ENCODE measurements around the gene GJD4. TPM values are rescaled to one million over a fixed set of nuclear protein-coding genes. Genes with fewer than 3 reads are reported as not detected.

Gene GJD4
- total and polyA plus RNA-seq, 4 experiments from 2014 or later = 0.20 TPM; not detected in 3

- H3K4me1 Mint-ChIP-seq = peaks cover 9 to 47% (median 18%) of the 10 kb centered on the region in 4 donors
- no peaks in the 10 kb centered on the region for H3K9me3 Mint-ChIP-seq
- intact Hi-C loops (cut with micrococcal nuclease) = loop anchor here (2.0 kb wide), 1 partner anchor 515 kb away; the partner anchor contains the start of gene CREM
- peak in 1 of 5 donors; percentile 23 for DNase-seq
- H3K27me3 Mint-ChIP-seq = peaks cover 21 to 25% of the 10 kb centered on the region in 2 donors
- H3K36me3 ChIP-seq (ENCODE audit: insufficient read depth, low read length) = no peaks in the 10 kb centered on the region
- peaks cover 23% of the 10 kb centered on the region for H3K27me3 ChIP-seq (ENCODE audit: insufficient read depth, low read length)
- H3K4me3 ChIP-seq (ENCODE audit: low read length in 2 of 2) = peak overlapping the region in 1 of 2 donors; percentile 51
- H3K4me3 Mint-ChIP-seq = peak overlapping the region in 3 of 8 donors; percentile 85 to 92 (median 88)
- no peaks in the 10 kb centered on the region for H3K9me3 ChIP-seq (ENCODE audit: control insufficient read depth in 1 of 2, low read length in 2 of 2)
- H3K27ac ChIP-seq (ENCODE audit: low read depth, low read length) = no peak overlapping the region
- POLR2A ChIA-PET (ENCODE audit: partially characterized antibody) = no interaction called here
- H3K4me1 ChIP-seq (ENCODE audit: insufficient read depth, low read length) = peaks cover 34% of the 10 kb centered on the region
- peaks cover 0 to 5% of the 10 kb centered on the region in 2 donors for H3K36me3 Mint-ChIP-seq
- CTCF ChIA-PET (ENCODE audit: partially characterized antibody) = no interaction called here
- H3K27ac Mint-ChIP-seq = no peak overlapping the region
Measured at GRCh38 chr10:35641676-35642034, 36.5 kb downstream of the GJD4 start.

DNA sequence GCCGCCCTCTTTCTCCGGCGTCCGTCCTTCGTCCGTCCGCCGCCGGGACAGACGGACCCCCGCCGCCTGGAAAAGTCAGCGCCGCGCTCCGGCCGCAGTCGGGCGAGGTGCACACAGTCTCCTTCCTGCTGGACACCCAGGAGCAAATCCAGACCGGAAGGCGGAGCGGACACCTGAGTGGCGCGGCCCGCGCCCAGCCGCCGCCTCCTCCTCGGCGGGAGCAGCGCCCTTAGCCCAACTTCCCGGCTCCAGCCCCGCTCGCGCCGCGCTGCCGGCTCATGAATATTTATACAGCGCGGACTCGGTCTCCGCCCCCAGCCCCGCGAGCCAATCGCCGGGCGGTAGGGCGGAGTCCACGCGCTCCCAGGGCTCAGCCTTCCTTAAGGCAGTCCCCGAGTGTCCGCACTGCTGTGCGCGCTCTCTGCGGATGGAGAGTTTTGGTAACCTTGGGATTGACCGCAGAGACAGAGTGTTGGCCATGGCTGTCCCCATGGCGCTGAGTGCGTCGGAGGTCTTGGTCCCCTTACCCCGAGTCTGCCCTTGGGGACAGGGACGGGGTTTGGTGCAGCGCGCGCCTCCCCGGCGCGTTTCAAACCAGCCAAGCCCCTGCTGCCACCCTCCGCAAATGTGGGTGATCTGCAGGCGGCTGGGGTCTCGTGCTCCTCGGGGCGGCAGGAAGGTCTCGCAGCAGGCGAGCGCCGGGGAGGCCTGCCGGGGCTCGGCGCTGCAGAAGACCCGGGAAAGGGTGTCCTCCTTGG, 37.1 kb downstream of the GJD4 start, which contains the start of gene FZD8:
FZD8 (minus strand) TSS at position 262 of the 758 bp plus-strand sequence. CDS start 867 bp downstream, outside the sequence.
- H3K9me3 Mint-ChIP-seq = no peaks in the 10 kb centered on the region
- ChIA-PET POLR2A (ENCODE audit: partially characterized antibody) (no interaction called here), CTCF (ENCODE audit: partially characterized antibody) (no interaction called here)
- intact Hi-C loops (cut with micrococcal nuclease) = no loop called here
- Histone ChIP-seq H3K4me3 (ENCODE audit: low read length in 2 of 2) (peak within 1 kb of the TSS; percentile 51 to 53), H3K27me3 (ENCODE audit: insufficient read depth, low read length) (peaks cover 18% of the 10 kb centered on the region), H3K27ac (ENCODE audit: low read depth, low read length) (no peak within 1 kb of the TSS), H3K4me1 (ENCODE audit: insufficient read depth, low read length) (peaks cover 29% of the 10 kb centered on the region), H3K36me3 (ENCODE audit: insufficient read depth, low read length) (no peaks in the 10 kb centered on the region), H3K9me3 (ENCODE audit: control insufficient read depth in 1 of 2, low read length in 2 of 2) (no peaks in the 10 kb centered on the region)
- peaks cover 9 to 47% (median 18%) of the 10 kb centered on the region in 4 donors for H3K4me1 Mint-ChIP-seq
- H3K36me3 Mint-ChIP-seq = peaks cover 0 to 5% of the 10 kb centered on the region in 2 donors
- DNase-seq = peak; percentile 61 to 76 (median 74)
- peaks cover 18 to 22% of the 10 kb centered on the region in 2 donors for H3K27me3 Mint-ChIP-seq
- peak within 1 kb of the TSS; percentile 84 to 94 (median 91) for H3K4me3 Mint-ChIP-seq
- peak within 1 kb of the TSS in 6 of 7 donors; percentile 37 to 85 (median 67) for H3K27ac Mint-ChIP-seq

DNA sequence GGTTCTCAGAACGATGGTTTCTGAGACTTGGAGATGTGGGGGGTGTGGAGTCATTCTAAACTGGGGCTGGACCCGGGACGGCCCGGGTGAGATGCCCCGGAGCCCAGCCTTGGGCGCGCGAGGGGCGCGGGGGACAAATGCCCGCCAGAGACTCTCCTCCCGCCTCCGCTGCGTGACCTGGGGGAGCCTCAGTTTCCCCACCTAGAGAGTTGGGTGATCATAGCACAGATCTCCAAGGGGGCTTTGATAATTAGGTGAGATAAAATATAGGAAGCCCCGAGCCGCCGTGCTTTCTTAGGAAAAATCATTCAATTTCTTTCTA, 37.6 kb downstream of the GJD4 start:
- H3K9me3 ChIP-seq (ENCODE audit: control insufficient read depth in 1 of 2, low read length in 2 of 2) = no peaks in the 10 kb centered on the region
- peak overlapping the region; percentile 81 to 94 (median 91) for H3K4me3 Mint-ChIP-seq
- DNase-seq = no peak
- POLR2A ChIA-PET (ENCODE audit: partially characterized antibody) = no interaction called here
- peaks cover 15 to 20% of the 10 kb centered on the region in 2 donors for H3K27me3 Mint-ChIP-seq
- H3K36me3 ChIP-seq (ENCODE audit: insufficient read depth, low read length) = no peaks in the 10 kb centered on the region
- H3K27ac Mint-ChIP-seq = peak overlapping the region in 2 of 7 donors; percentile 19 to 70
- intact Hi-C loops (cut with micrococcal nuclease) = no loop called here
- peak overlapping the region; percentile 51 to 53 for H3K4me3 ChIP-seq (ENCODE audit: low read length in 2 of 2)
- no peaks in the 10 kb centered on the region for H3K9me3 Mint-ChIP-seq
- H3K4me1 Mint-ChIP-seq = peaks cover 9 to 43% (median 18%) of the 10 kb centered on the region in 4 donors
- peaks cover 25% of the 10 kb centered on the region for H3K4me1 ChIP-seq (ENCODE audit: insufficient read depth, low read length)
- CTCF ChIA-PET (ENCODE audit: partially characterized antibody) = no interaction called here
- peaks cover 0 to 5% of the 10 kb centered on the region in 2 donors for H3K36me3 Mint-ChIP-seq
- no peak overlapping the region for H3K27ac ChIP-seq (ENCODE audit: low read depth, low read length)
- H3K27me3 ChIP-seq (ENCODE audit: insufficient read depth, low read length) = peaks cover 13% of the 10 kb centered on the region

- POLR2A ChIA-PET (ENCODE audit: partially characterized antibody) = interaction anchor here (0.9 kb wide), 1 partner anchor 448 kb away, joined by 3 read pairs; no protein-coding TSS in a partner anchor
- intact Hi-C loops (cut with micrococcal nuclease) = no loop called here
- Mint-ChIP-seq H3K9me3 (no peaks in the 10 kb centered on the region), H3K4me3 (peak overlapping the region; percentile 81 to 94 (median 91)), H3K27ac (peak overlapping the region in 5 of 7 donors; percentile 21 to 92 (median 65)), H3K27me3 (peaks cover 13% of the 10 kb centered on the region in 2 donors), H3K4me1 (peaks cover 9 to 42% (median 18%) of the 10 kb centered on the region in 4 donors), H3K36me3 (peaks cover 0 to 5% of the 10 kb centered on the region in 2 donors)
- DNase-seq = peak in 4 of 5 donors; percentile 9 to 19 (median 16)
- H3K9me3 ChIP-seq (ENCODE audit: control insufficient read depth in 1 of 2, low read length in 2 of 2) = no peaks in the 10 kb centered on the region
- CTCF ChIA-PET (ENCODE audit: partially characterized antibody) = interaction anchor here (0.9 to 2.2 kb wide), 4 partner anchors 8 to 523 kb away, joined by 3 to 13 read pairs (median 6); no protein-coding TSS in a partner anchor
- peak overlapping the region; percentile 51 to 53 for H3K4me3 ChIP-seq (ENCODE audit: low read length in 2 of 2)
- H3K4me1 ChIP-seq (ENCODE audit: insufficient read depth, low read length) = peaks cover 25% of the 10 kb centered on the region
- no peak overlapping the region for H3K27ac ChIP-seq (ENCODE audit: low read depth, low read length)
- peaks cover 7% of the 10 kb centered on the region for H3K27me3 ChIP-seq (ENCODE audit: insufficient read depth, low read length)
- H3K36me3 ChIP-seq (ENCODE audit: insufficient read depth, low read length) = no peaks in the 10 kb centered on the region
Measured at GRCh38 chr10:35643151-35644049, 38.3 kb downstream of the GJD4 start.

- peak overlapping the region; percentile 81 to 94 (median 91) for H3K4me3 Mint-ChIP-seq
- peaks cover 9 to 42% (median 18%) of the 10 kb centered on the region in 4 donors for H3K4me1 Mint-ChIP-seq
- DNase-seq = peak in 1 of 5 donors; percentile 10
- H3K4me1 ChIP-seq (ENCODE audit: insufficient read depth, low read length) = peaks cover 25% of the 10 kb centered on the region
- no peaks in the 10 kb centered on the region for H3K36me3 ChIP-seq (ENCODE audit: insufficient read depth, low read length)
- ChIA-PET CTCF (ENCODE audit: partially characterized antibody) (interaction anchor here (0.9 to 2.2 kb wide), 4 partner anchors 9 to 524 kb away, joined by 3 to 13 read pairs (median 6); no protein-coding TSS in a partner anchor), POLR2A (ENCODE audit: partially characterized antibody) (interaction anchor here (0.9 kb wide), 1 partner anchor 449 kb away, joined by 3 read pairs; no protein-coding TSS in a partner anchor)
- peak overlapping the region; percentile 51 to 53 for H3K4me3 ChIP-seq (ENCODE audit: low read length in 2 of 2)
- H3K27me3 Mint-ChIP-seq = peaks cover 10 to 11% of the 10 kb centered on the region in 2 donors
- H3K27me3 ChIP-seq (ENCODE audit: insufficient read depth, low read length) = peaks cover 3% of the 10 kb centered on the region
- H3K9me3 ChIP-seq (ENCODE audit: control insufficient read depth in 1 of 2, low read length in 2 of 2) = no peaks in the 10 kb centered on the region
- no peak overlapping the region for H3K27ac ChIP-seq (ENCODE audit: low read depth, low read length)
- H3K9me3 Mint-ChIP-seq = no peaks in the 10 kb centered on the region
- intact Hi-C loops (cut with micrococcal nuclease) = no loop called here
- peak overlapping the region in 5 of 7 donors; percentile 21 to 92 (median 65) for H3K27ac Mint-ChIP-seq
- H3K36me3 Mint-ChIP-seq = peaks cover 0 to 5% of the 10 kb centered on the region in 2 donors
Measured at GRCh38 chr10:35644050-35644950, 39.2 kb downstream of the GJD4 start.

DNA sequence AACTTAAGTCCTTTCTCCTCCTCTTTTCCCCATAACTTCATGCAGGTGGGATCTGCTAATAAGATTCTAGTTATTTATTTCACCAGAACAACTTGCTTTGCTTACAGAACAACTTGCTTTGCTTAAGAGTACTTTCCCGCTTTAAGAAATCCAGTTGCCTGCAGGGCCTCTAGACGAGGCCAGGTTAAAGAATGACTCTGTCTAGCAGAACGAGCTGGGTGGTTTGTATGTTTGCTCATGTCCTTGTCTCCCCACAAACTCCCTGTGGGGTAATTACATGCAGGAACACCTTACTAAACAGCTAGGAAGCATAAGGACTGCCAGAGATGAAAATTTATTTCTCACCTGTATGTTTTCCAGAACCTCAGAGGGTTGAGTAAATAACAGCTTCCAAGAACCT, 45.8 kb downstream of the GJD4 start:
- Histone ChIP-seq H3K9me3 (ENCODE audit: control insufficient read depth in 1 of 2, low read length in 2 of 2) (no peaks in the 10 kb centered on the region), H3K27me3 (ENCODE audit: insufficient read depth, low read length) (no peaks in the 10 kb centered on the region), H3K4me1 (ENCODE audit: insufficient read depth, low read length) (no peaks in the 10 kb centered on the region), H3K4me3 (ENCODE audit: low read length in 2 of 2) (no peak overlapping the region), H3K36me3 (ENCODE audit: insufficient read depth, low read length) (no peaks in the 10 kb centered on the region), H3K27ac (ENCODE audit: low read depth, low read length) (no peak overlapping the region)
- ChIA-PET CTCF (ENCODE audit: partially characterized antibody) (interaction anchor here (0.9 to 1.4 kb wide), 3 partner anchors 13 to 16 kb away, joined by 3 to 7 read pairs (median 4); no protein-coding TSS in a partner anchor), POLR2A (ENCODE audit: partially characterized antibody) (no interaction called here)
- peaks cover 0 to 2% of the 10 kb centered on the region in 2 donors for H3K27me3 Mint-ChIP-seq
- H3K4me3 Mint-ChIP-seq = no peak overlapping the region
- H3K4me1 Mint-ChIP-seq = no peaks in the 10 kb centered on the region
- H3K9me3 Mint-ChIP-seq = no peaks in the 10 kb centered on the region
- no peaks in the 10 kb centered on the region for H3K36me3 Mint-ChIP-seq
- no peak for DNase-seq
- H3K27ac Mint-ChIP-seq = no peak overlapping the region
- intact Hi-C loops (cut with micrococcal nuclease) = no loop called here

Data from CD4-positive, alpha-beta memory T cell (primary cell).